Activated naive CD8-positive, alpha-beta T cell treated with anti-CD3 and anti-CD28 coated beads, Interleukin-2, amount 10 ng/mL, durations not matched to agents 7 days and 5 days (primary cell): ENCODE measurements around the gene CPVL. TPM values are rescaled to one million over a fixed set of nuclear protein-coding genes. Genes with fewer than 3 reads are reported as not detected.

Experiments
- ATAC-seq: fragments of 150-1000 bp; cut with Tn5 transposase; one replicate; pipeline ENCODE4 v1.10.0; 2021; ENCODE audit warnings: low read depth, moderate library complexity
- POLR2A ChIA-PET: fragments of 350-600 bp; sonication (Branson Sonifier 250); formaldehyde crosslinking; loops from one replicate; lab custom pipeline; 2021; ENCODE audit warnings: antibody characterized with exemption; lab: Charles Lee
- DNase-seq: peaks from one replicate; pipeline ENCODE4 v3.0.0; 2021
- H3K27ac Mint-ChIP-seq: one replicate; pipeline ENCODE4 v1.8.0; 2022; ENCODE audit warnings: mild to moderate bottlenecking, mixed read lengths
- H3K27me3 Mint-ChIP-seq: one replicate; pipeline ENCODE4 v1.8.0; 2022; ENCODE audit warnings: mild to moderate bottlenecking, moderate library complexity, mixed read lengths
- H3K36me3 Mint-ChIP-seq: one replicate; pipeline ENCODE4 v1.8.0; 2021; ENCODE audit warnings: mild to moderate bottlenecking, mixed read lengths
- H3K4me1 Mint-ChIP-seq: one replicate; pipeline ENCODE4 v1.8.0; 2021; ENCODE audit warnings: mixed read lengths
- H3K4me3 Mint-ChIP-seq: one replicate; pipeline ENCODE4 v1.8.0; 2022; ENCODE audit warnings: mild to moderate bottlenecking, moderate library complexity, mixed read lengths
- H3K9me3 Mint-ChIP-seq: one replicate; pipeline ENCODE4 v1.8.0; 2021; ENCODE audit warnings: mixed read lengths
- total RNA-seq, 2 experiments: library from RNA; stranded (reverse); gene quantifications; one replicate each; pipeline ENCODE4 v1.2.3, GENCODE V29; 2021

The CPVL gene
- total RNA-seq, 2 experiments from 2014 or later: 0.75 to 1.2 TPM

GRCh38 chr7:29053105-29053872 lies 93.0 kb downstream of the CPVL start:
- POLR2A ChIA-PET: no interaction called here
- Mint-ChIP-seq H3K4me3 (no peak overlapping the region), H3K9me3 (peaks cover 1% of the 10 kb centered on the region), H3K27me3 (peaks cover 4% of the 10 kb centered on the region), H3K4me1 (no peaks in the 10 kb centered on the region), H3K27ac (no peak overlapping the region), H3K36me3 (no peaks in the 10 kb centered on the region)
- ATAC-seq: no peak
- DNase-seq: no peak

- POLR2A ChIA-PET: no interaction called here
- Mint-ChIP-seq H3K36me3 (no peaks in the 10 kb centered on the region), H3K9me3 (peaks cover 4% of the 10 kb centered on the region), H3K4me3 (no peak overlapping the region), H3K4me1 (no peaks in the 10 kb centered on the region), H3K27me3 (peaks cover 6% of the 10 kb centered on the region), H3K27ac (no peak overlapping the region)
- no peak for DNase-seq
- no peak for ATAC-seq
Observed at GRCh38 chr7:29046978-29047377, 99.4 kb downstream of the CPVL start.

GRCh38 chr7:29045258-29046086 lies 100.9 kb downstream of the CPVL start:
- H3K27ac Mint-ChIP-seq: no peak overlapping the region
- DNase-seq (no peak), ATAC-seq (no peak)
- no peak overlapping the region for H3K4me3 Mint-ChIP-seq
- POLR2A ChIA-PET: no interaction called here
- peaks cover 2% of the 10 kb centered on the region for H3K9me3 Mint-ChIP-seq
- peaks cover 6% of the 10 kb centered on the region for H3K27me3 Mint-ChIP-seq
- H3K36me3 Mint-ChIP-seq: no peaks in the 10 kb centered on the region
- no peaks in the 10 kb centered on the region for H3K4me1 Mint-ChIP-seq

- ATAC-seq (no peak), DNase-seq (no peak)
- H3K36me3 Mint-ChIP-seq: no peaks in the 10 kb centered on the region
- POLR2A ChIA-PET: no interaction called here
- peaks cover 2% of the 10 kb centered on the region for H3K9me3 Mint-ChIP-seq
- no peak overlapping the region for H3K27ac Mint-ChIP-seq
- peaks cover 10% of the 10 kb centered on the region for H3K27me3 Mint-ChIP-seq
- H3K4me1 Mint-ChIP-seq: no peaks in the 10 kb centered on the region
- no peak overlapping the region for H3K4me3 Mint-ChIP-seq
Observed at GRCh38 chr7:29044554-29044953, 101.8 kb downstream of the CPVL start.

- Mint-ChIP-seq H3K27me3 (peaks cover 11% of the 10 kb centered on the region), H3K9me3 (peaks cover 2% of the 10 kb centered on the region), H3K4me1 (no peaks in the 10 kb centered on the region), H3K27ac (no peak overlapping the region), H3K36me3 (no peaks in the 10 kb centered on the region), H3K4me3 (no peak overlapping the region)
- POLR2A ChIA-PET: no interaction called here
- ATAC-seq: no peak
- no peak for DNase-seq
Observed at GRCh38 chr7:29043576-29043975, 102.8 kb downstream of the CPVL start.

GRCh38 chr7:29042824-29043231 lies 103.5 kb downstream of the CPVL start:
- peaks cover 2% of the 10 kb centered on the region for H3K9me3 Mint-ChIP-seq
- no peaks in the 10 kb centered on the region for H3K36me3 Mint-ChIP-seq
- ATAC-seq (no peak), DNase-seq (no peak)
- H3K27me3 Mint-ChIP-seq: peaks cover 11% of the 10 kb centered on the region
- POLR2A ChIA-PET: no interaction called here
- no peaks in the 10 kb centered on the region for H3K4me1 Mint-ChIP-seq
- no peak overlapping the region for H3K4me3 Mint-ChIP-seq
- no peak overlapping the region for H3K27ac Mint-ChIP-seq

- H3K36me3 Mint-ChIP-seq: no peaks in the 10 kb centered on the region
- no peak overlapping the region for H3K27ac Mint-ChIP-seq
- H3K4me3 Mint-ChIP-seq: no peak overlapping the region
- no peaks in the 10 kb centered on the region for H3K4me1 Mint-ChIP-seq
- DNase-seq (no peak), ATAC-seq (no peak)
- H3K27me3 Mint-ChIP-seq: peaks cover 11% of the 10 kb centered on the region
- POLR2A ChIA-PET: no interaction called here
- peaks cover 1% of the 10 kb centered on the region for H3K9me3 Mint-ChIP-seq
Observed at GRCh38 chr7:29041991-29042390, 104.3 kb downstream of the CPVL start.

- no peak overlapping the region for H3K27ac Mint-ChIP-seq
- no peak overlapping the region for H3K4me3 Mint-ChIP-seq
- no peaks in the 10 kb centered on the region for H3K9me3 Mint-ChIP-seq
- H3K36me3 Mint-ChIP-seq: no peaks in the 10 kb centered on the region
- DNase-seq (no peak), ATAC-seq (no peak)
- H3K27me3 Mint-ChIP-seq: peaks cover 11% of the 10 kb centered on the region
- no peaks in the 10 kb centered on the region for H3K4me1 Mint-ChIP-seq
- POLR2A ChIA-PET: no interaction called here
Observed at GRCh38 chr7:29040579-29040925, 105.8 kb downstream of the CPVL start.

GRCh38 chr7:29039821-29040578 lies 106.3 kb downstream of the CPVL start:
- Mint-ChIP-seq H3K27me3 (peaks cover 10% of the 10 kb centered on the region), H3K9me3 (no peaks in the 10 kb centered on the region), H3K4me1 (no peaks in the 10 kb centered on the region), H3K36me3 (no peaks in the 10 kb centered on the region), H3K4me3 (no peak overlapping the region), H3K27ac (no peak overlapping the region)
- POLR2A ChIA-PET: no interaction called here
- no peak for ATAC-seq
- no peak for DNase-seq

- DNase-seq (no peak), ATAC-seq (no peak)
- Mint-ChIP-seq H3K36me3 (no peaks in the 10 kb centered on the region), H3K9me3 (no peaks in the 10 kb centered on the region), H3K4me3 (no peak overlapping the region), H3K27me3 (peaks cover 9% of the 10 kb centered on the region), H3K27ac (no peak overlapping the region), H3K4me1 (no peaks in the 10 kb centered on the region)
- POLR2A ChIA-PET: no interaction called here
Observed at GRCh38 chr7:29038463-29038862, 107.9 kb downstream of the CPVL start.

- Mint-ChIP-seq H3K9me3 (no peaks in the 10 kb centered on the region), H3K4me3 (no peak overlapping the region), H3K27me3 (peaks cover 7% of the 10 kb centered on the region), H3K27ac (no peak overlapping the region), H3K4me1 (no peaks in the 10 kb centered on the region), H3K36me3 (no peaks in the 10 kb centered on the region)
- POLR2A ChIA-PET: no interaction called here
- DNase-seq (no peak), ATAC-seq (no peak)
Observed at GRCh38 chr7:29035044-29035740, 111.1 kb downstream of the CPVL start.

GRCh38 chr7:29033584-29033983 lies 112.8 kb downstream of the CPVL start:
- Mint-ChIP-seq H3K27me3 (no peaks in the 10 kb centered on the region), H3K4me3 (no peak overlapping the region), H3K9me3 (no peaks in the 10 kb centered on the region), H3K27ac (no peak overlapping the region), H3K36me3 (no peaks in the 10 kb centered on the region), H3K4me1 (no peaks in the 10 kb centered on the region)
- DNase-seq: no peak
- ATAC-seq: no peak
- POLR2A ChIA-PET: no interaction called here

GRCh38 chr7:29032146-29032545 lies 114.2 kb downstream of the CPVL start:
- DNase-seq: no peak
- Mint-ChIP-seq H3K36me3 (no peaks in the 10 kb centered on the region), H3K9me3 (peaks cover 1% of the 10 kb centered on the region), H3K4me1 (no peaks in the 10 kb centered on the region), H3K4me3 (no peak overlapping the region), H3K27ac (no peak overlapping the region), H3K27me3 (no peaks in the 10 kb centered on the region)
- no peak for ATAC-seq
- POLR2A ChIA-PET: no interaction called here
